ENCODE measurements around the gene MINK1.

MINK1 gene

DNA sequence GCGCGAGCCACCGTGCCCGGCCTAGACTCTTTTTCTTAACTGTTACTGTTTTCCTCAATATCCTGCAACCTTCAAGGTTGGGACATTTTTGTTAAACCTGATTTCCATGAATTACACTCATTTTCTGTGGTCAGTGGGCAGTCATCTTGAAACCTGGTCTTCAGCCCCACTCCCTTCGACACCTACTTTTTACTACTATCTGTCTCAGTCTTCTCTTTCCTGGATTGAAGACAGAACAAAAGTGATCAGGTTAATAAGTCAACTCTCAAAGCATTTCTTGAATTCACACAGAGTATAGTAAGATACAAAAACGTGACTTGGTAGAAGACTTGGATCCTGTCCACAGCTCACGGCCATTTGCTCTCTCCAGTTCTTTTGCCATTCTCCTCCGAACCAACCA, 6.1 kb downstream of the MINK1 start:
- H3K36me3 ChIP-seq (ENCODE audit: control insufficient read depth, insufficient read depth, low read length): no peaks in the 10 kb centered on the region
- H3K9ac ChIP-seq (ENCODE audit: low read depth, low read length): no peak overlapping the region
- H3K4me1 ChIP-seq (ENCODE audit: control insufficient read depth, insufficient read depth, low read length): peaks cover 9% of the 10 kb centered on the region
- no peak overlapping the region for H3K4me3 ChIP-seq (ENCODE audit: low read depth, low read length)
- H3K9me3 ChIP-seq (ENCODE audit: control insufficient read depth, insufficient read depth, low read length): no peaks in the 10 kb centered on the region
- H3K27me3 ChIP-seq (ENCODE audit: control insufficient read depth, insufficient read depth, low read length): no peaks in the 10 kb centered on the region

DNA sequence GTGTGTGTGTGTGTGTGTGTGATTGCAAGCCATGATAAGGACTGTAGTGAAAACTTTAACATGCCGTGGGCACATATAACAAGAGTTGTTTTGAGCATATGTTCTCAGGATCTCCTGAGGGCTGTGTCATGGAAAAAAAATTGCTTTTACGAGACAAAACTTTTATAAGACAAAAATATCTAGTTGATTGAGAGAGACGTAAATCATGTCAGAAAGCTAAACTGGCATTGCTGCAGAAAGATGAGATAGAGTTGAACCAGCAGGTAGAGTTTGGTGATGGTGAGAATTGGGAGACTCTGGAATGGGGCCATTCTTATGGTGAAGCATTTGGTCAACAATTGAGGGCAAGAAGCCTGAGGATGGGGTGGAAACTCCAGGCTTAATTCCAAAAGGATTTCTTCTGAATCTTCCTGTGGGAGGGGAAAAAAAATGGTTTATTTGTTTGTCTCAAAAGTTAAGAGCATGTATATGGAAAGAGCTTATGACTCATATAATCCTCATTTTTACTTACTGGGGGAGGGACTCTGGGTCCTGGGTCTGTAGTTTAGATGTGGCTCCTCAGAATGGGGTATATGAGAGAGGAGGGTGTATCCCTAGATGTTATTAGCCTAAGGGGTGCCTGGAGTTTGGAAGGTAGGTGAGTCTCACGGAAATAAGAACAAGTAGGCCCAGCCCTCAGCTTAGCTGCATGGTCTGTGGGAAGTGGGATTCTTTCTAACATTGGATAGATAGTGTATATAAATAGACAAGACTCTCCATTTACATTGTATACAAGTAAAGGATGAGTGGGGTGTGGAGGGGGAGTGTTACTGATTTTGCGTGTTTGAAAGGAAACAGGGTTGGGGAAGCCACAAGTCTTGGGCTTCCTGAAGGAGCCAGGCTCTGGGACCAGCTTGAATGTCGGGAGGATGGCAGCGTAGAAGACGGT, 7.1 kb downstream of the MINK1 start:
- no peak overlapping the region for H3K9ac ChIP-seq (ENCODE audit: low read depth, low read length)
- no peaks in the 10 kb centered on the region for H3K9me3 ChIP-seq (ENCODE audit: control insufficient read depth, insufficient read depth, low read length)
- H3K4me1 ChIP-seq (ENCODE audit: control insufficient read depth, insufficient read depth, low read length): peaks cover 7% of the 10 kb centered on the region
- H3K27me3 ChIP-seq (ENCODE audit: control insufficient read depth, insufficient read depth, low read length): no peaks in the 10 kb centered on the region
- no peak overlapping the region for H3K4me3 ChIP-seq (ENCODE audit: low read depth, low read length)
- no peaks in the 10 kb centered on the region for H3K36me3 ChIP-seq (ENCODE audit: control insufficient read depth, insufficient read depth, low read length)

DNA sequence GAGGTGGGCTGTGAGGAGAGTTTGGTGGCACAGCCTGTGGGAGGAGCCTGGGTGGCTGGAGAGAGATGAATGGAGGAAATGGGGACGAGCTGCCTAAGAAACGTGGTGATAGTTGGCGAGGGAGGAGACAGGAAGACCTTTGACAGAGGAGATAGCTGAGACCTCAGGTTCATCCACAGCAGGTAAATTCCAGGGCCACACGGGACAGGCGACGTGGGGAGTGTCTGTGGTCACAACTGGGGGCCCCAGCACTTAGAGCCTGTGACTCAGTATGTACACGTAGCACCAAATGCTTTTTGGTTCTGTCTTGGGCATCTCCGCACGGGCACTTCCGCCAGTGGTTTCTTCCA, 7.7 kb downstream of the MINK1 start:
- Histone ChIP-seq H3K9me3 (ENCODE audit: control insufficient read depth, insufficient read depth, low read length) (no peaks in the 10 kb centered on the region), H3K27me3 (ENCODE audit: control insufficient read depth, insufficient read depth, low read length) (no peaks in the 10 kb centered on the region), H3K36me3 (ENCODE audit: control insufficient read depth, insufficient read depth, low read length) (no peaks in the 10 kb centered on the region), H3K4me3 (ENCODE audit: low read depth, low read length) (no peak overlapping the region), H3K9ac (ENCODE audit: low read depth, low read length) (no peak overlapping the region), H3K4me1 (ENCODE audit: control insufficient read depth, insufficient read depth, low read length) (peaks cover 5% of the 10 kb centered on the region)

DNA sequence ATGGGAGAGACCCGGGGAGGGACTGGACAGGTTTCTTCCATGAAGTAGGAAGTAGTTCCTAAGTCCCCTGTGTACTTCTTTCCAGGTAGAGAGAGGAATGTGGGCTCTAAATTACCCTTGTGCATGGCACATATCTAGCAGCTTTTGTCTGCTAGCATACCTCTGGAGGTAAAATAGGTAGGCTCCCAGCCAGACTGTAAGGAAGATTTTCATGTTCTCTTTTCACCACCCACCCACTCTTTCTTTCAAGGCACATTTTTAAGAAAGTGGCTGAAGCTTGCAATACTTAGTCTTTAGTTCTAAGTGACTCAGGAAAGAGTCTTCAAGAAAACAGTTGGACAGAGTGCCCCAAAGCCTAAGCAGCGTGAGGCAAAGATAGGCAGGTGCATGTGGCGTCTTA, 9.2 kb downstream of the MINK1 start:
- peaks cover 5% of the 10 kb centered on the region for H3K4me1 ChIP-seq (ENCODE audit: control insufficient read depth, insufficient read depth, low read length)
- H3K27me3 ChIP-seq (ENCODE audit: control insufficient read depth, insufficient read depth, low read length): no peaks in the 10 kb centered on the region
- no peak overlapping the region for H3K4me3 ChIP-seq (ENCODE audit: low read depth, low read length)
- no peaks in the 10 kb centered on the region for H3K9me3 ChIP-seq (ENCODE audit: control insufficient read depth, insufficient read depth, low read length)
- no peak overlapping the region for H3K9ac ChIP-seq (ENCODE audit: low read depth, low read length)
- no peaks in the 10 kb centered on the region for H3K36me3 ChIP-seq (ENCODE audit: control insufficient read depth, insufficient read depth, low read length)

DNA sequence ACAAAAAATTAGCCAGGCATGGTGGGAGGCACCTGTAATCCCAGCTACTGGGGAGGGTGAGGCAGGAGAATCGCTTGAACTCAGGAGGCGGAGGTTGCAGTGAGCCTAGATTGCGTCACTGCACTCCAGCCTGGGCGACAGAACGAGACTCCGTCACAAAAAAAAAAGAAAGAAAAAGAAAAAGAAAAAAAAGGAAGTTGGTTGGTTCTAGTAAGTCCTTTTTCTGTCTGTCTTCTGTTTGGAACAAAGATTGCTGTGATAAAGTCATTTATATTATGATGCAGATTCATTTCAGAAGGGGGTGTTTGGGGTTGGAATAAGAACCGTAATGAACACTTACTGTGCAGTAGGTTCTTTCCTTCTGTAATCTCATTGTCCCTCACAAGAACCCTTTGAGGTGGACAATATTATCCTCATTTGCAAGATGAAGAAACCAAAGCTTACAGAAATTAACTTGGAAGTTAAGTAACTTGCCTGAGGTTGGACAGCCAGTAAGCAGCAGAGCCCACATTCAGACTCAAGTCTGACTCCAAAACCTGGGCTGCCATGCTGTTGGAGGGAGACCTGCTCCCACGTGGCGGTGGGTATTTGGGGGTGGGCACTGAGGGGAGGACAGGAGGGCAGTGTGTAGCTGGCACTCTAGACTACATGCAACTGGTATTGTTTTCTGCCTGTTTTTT, 10.3 kb downstream of the MINK1 start:
- Histone ChIP-seq H3K27me3 (ENCODE audit: control insufficient read depth, insufficient read depth, low read length) (no peaks in the 10 kb centered on the region), H3K9ac (ENCODE audit: low read depth, low read length) (no peak overlapping the region), H3K4me3 (ENCODE audit: low read depth, low read length) (no peak overlapping the region), H3K9me3 (ENCODE audit: control insufficient read depth, insufficient read depth, low read length) (no peaks in the 10 kb centered on the region), H3K36me3 (ENCODE audit: control insufficient read depth, insufficient read depth, low read length) (no peaks in the 10 kb centered on the region), H3K4me1 (ENCODE audit: control insufficient read depth, insufficient read depth, low read length) (peaks cover 2% of the 10 kb centered on the region)

DNA sequence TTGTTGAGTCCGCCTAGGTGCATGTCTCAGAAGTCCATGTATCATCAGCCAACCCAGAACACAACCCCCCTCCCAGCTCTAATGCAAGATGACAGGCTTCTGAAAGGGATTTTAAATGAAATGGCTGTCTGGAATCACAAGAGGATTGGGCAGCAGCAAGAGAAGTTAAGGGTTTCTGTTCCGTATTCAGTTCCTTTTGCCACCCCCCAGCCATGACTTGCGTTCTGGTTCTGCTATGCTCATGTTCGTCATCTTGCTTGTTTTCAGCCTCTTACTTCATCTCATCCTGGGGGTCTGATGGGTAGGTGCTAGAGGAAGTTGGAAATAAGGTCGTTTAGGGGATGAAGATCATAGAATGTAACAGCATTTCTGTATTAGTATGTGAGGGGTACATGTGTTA, 12.0 kb downstream of the MINK1 start:
- no peaks in the 10 kb centered on the region for H3K27me3 ChIP-seq (ENCODE audit: control insufficient read depth, insufficient read depth, low read length)
- H3K9ac ChIP-seq (ENCODE audit: low read depth, low read length): no peak overlapping the region
- no peaks in the 10 kb centered on the region for H3K36me3 ChIP-seq (ENCODE audit: control insufficient read depth, insufficient read depth, low read length)
- H3K9me3 ChIP-seq (ENCODE audit: control insufficient read depth, insufficient read depth, low read length): no peaks in the 10 kb centered on the region
- peaks cover 8% of the 10 kb centered on the region for H3K4me1 ChIP-seq (ENCODE audit: control insufficient read depth, insufficient read depth, low read length)
- H3K4me3 ChIP-seq (ENCODE audit: low read depth, low read length): no peak overlapping the region

DNA sequence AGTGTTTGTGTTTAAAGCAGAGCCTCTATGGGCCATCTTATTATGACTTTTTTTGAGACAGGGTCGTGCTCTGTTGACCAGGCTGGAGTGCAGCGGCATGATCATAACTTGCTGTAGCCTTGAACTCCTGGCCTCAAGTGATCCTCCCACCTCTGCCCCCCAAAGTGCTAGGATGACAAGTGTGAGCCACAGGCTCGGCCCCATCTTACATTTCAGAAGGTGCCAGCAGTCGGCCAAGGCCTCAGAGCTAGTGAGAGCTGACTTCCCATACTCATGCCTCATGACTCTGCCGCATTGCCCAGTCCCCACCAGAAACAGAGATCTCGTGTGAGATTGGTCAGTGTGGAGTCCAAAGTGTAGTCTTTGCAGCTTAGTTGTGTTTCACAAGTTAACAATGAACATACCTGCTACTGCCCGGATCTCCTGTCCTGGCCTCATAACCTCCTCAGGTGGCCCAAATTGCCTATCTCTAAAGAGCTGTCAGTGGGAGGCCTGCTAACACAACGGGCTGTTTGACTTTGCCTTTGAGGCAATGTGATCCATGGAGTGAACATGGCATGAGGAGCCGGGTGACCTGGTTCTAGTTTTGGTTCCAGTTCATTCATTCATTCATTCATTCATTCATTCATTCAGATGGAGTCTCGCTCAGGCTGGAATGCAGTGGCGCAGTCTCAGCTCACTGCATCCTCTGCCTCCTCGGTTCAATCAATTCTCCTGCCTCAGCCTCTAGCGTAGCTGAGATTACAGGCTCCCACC, 13.7 kb downstream of the MINK1 start:
- no peaks in the 10 kb centered on the region for H3K36me3 ChIP-seq (ENCODE audit: control insufficient read depth, insufficient read depth, low read length)
- no peaks in the 10 kb centered on the region for H3K27me3 ChIP-seq (ENCODE audit: control insufficient read depth, insufficient read depth, low read length)
- H3K4me1 ChIP-seq (ENCODE audit: control insufficient read depth, insufficient read depth, low read length): peaks cover 6% of the 10 kb centered on the region

DNA sequence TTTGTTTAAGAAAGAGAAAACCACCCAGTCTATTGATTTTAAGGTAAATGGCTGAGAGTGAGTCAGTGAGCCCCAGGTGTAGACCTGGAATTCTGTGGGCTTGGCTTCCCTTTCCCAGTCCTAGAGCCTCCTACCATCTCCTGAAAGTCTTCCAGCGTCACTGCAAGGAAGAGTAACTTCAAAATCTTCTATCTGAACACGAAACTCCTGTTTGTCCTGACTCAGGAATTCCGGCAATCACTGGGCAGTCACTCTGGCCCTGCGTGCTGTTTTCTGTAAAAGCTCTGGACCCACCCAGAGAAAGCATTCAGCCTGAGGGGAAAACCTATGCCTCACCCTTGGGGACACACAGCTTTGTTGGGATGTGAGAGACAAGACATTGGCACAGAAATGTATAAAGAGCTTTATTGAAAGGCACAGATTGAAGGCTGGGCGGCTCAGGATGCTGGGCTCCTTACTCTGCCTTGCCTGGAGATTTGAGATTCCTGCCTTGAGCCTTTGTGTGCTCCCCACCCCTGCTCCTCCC, 15.9 kb downstream of the MINK1 start:
- H3K9ac ChIP-seq (ENCODE audit: low read depth, low read length): no peak overlapping the region
- no peaks in the 10 kb centered on the region for H3K9me3 ChIP-seq (ENCODE audit: control insufficient read depth, insufficient read depth, low read length)

More for the DNA sequence above, 13.7 kb downstream of the MINK1 start:
- no peaks in the 10 kb centered on the region for H3K9me3 ChIP-seq (ENCODE audit: control insufficient read depth, insufficient read depth, low read length)
- H3K4me3 ChIP-seq (ENCODE audit: low read depth, low read length): no peak overlapping the region
- no peak overlapping the region for H3K9ac ChIP-seq (ENCODE audit: low read depth, low read length)

DNA sequence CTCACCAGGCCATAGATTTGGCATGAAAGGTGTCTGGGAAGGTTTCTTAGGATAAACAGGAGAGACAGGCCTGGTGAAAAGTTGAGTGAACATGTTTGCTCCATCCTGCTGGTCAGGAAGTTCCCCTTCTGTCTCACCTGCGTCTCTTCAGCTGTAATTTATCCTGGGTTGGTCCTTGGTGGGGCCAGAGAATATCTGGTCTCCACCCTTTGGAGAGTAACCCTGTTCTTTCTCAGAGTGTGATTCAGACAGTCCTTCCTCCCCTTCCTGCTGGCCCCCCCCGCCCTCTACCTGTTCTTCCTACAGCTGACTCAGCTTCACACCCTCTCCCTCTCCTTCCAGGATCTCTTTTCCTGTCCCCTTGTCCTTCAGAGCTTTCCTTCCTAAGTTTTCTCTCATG, 17.1 kb downstream of the MINK1 start:
- no peak overlapping the region for H3K4me3 ChIP-seq (ENCODE audit: low read depth, low read length)
- H3K9me3 ChIP-seq (ENCODE audit: control insufficient read depth, insufficient read depth, low read length): no peaks in the 10 kb centered on the region
- H3K9ac ChIP-seq (ENCODE audit: low read depth, low read length): no peak overlapping the region
- H3K4me1 ChIP-seq (ENCODE audit: control insufficient read depth, insufficient read depth, low read length): peaks cover 19% of the 10 kb centered on the region
- H3K27me3 ChIP-seq (ENCODE audit: control insufficient read depth, insufficient read depth, low read length): no peaks in the 10 kb centered on the region
- peaks cover 7% of the 10 kb centered on the region for H3K36me3 ChIP-seq (ENCODE audit: control insufficient read depth, insufficient read depth, low read length)

More for the DNA sequence above, 15.9 kb downstream of the MINK1 start:
- H3K4me3 ChIP-seq (ENCODE audit: low read depth, low read length): no peak overlapping the region
- H3K27me3 ChIP-seq (ENCODE audit: control insufficient read depth, insufficient read depth, low read length): no peaks in the 10 kb centered on the region
- peaks cover 13% of the 10 kb centered on the region for H3K4me1 ChIP-seq (ENCODE audit: control insufficient read depth, insufficient read depth, low read length)
- peaks cover under 1% of the 10 kb centered on the region for H3K36me3 ChIP-seq (ENCODE audit: control insufficient read depth, insufficient read depth, low read length)

DNA sequence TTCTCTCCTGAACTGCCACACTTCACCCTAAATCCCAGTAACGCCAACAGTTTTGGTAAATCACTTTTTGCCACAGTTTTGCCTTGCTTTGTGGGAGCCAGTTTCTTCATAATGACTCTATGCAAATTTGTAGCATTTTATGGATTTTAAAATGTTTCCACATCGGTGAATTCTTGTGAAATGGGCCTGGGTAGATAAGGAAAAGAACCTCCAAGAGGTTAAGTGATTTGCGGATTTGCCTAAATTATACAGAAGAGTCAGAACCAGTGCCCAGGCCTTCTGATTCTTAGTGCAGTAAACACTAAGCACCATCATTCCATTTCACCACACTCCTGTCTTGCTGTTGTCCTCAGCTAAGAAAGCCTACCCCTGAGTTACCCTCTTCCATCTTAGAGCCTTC, 17.9 kb downstream of the MINK1 start:
- Histone ChIP-seq H3K9ac (ENCODE audit: low read depth, low read length) (no peak overlapping the region), H3K27me3 (ENCODE audit: control insufficient read depth, insufficient read depth, low read length) (no peaks in the 10 kb centered on the region), H3K4me3 (ENCODE audit: low read depth, low read length) (no peak overlapping the region), H3K4me1 (ENCODE audit: control insufficient read depth, insufficient read depth, low read length) (peaks cover 19% of the 10 kb centered on the region), H3K36me3 (ENCODE audit: control insufficient read depth, insufficient read depth, low read length) (peaks cover 7% of the 10 kb centered on the region), H3K9me3 (ENCODE audit: control insufficient read depth, insufficient read depth, low read length) (no peaks in the 10 kb centered on the region)

DNA sequence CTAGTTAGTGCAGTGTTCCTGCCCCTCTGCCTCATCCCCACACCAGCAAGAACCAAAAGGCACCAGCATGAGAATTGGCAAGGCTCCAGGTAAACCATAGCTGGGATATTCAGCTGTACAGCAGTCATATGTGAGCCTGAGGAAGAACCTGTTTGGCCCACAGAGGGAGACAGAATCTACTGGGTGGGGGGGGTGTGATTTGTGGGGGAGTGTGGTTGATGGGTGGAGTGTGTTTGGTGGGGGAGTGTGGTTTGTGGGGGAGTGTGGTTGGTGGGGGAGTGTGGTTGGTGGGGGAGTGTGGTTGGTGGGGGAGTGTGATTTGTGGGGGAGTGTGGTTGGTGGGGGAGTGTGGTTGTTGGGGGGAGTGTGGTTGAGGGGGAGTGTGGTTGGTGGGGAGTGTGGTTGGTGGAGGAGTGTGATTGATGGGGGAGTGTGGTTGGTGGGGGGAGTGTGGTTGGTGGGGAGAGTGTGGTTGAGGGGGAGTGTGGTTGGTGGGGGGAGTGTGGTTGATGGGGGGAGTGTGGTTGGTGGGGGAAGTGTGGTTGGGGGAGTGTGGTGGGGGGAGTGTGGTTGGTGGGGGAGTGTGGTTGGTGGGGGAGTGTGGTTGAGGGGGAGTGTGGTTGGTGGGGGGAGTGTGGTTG, 19.5 kb downstream of the MINK1 start:
- H3K9ac ChIP-seq (ENCODE audit: low read depth, low read length): no peak overlapping the region
- H3K4me1 ChIP-seq (ENCODE audit: control insufficient read depth, insufficient read depth, low read length): peaks cover 22% of the 10 kb centered on the region
- H3K9me3 ChIP-seq (ENCODE audit: control insufficient read depth, insufficient read depth, low read length): no peaks in the 10 kb centered on the region
- H3K4me3 ChIP-seq (ENCODE audit: low read depth, low read length): no peak overlapping the region
- H3K27me3 ChIP-seq (ENCODE audit: control insufficient read depth, insufficient read depth, low read length): no peaks in the 10 kb centered on the region
- peaks cover 7% of the 10 kb centered on the region for H3K36me3 ChIP-seq (ENCODE audit: control insufficient read depth, insufficient read depth, low read length)
